GM19324 (cell line): ENCODE data around the gene VRK1.
"Not testable (repeated sequence)": the region's sequence is repeated elsewhere in the genome, so short reads cannot be mapped to it uniquely, and the experiment has no call there.

Experiments
- ATAC-seq: cut with Tn5 transposase; IDR thresholded peaks from one replicate; pipeline ENCODE4 v1.9.1; 2021; ENCODE audit warnings: mild to moderate bottlenecking, moderate library complexity; ENCODE audit not compliant: unreplicated experiment, low FRiP score

The VRK1 gene

DNA sequence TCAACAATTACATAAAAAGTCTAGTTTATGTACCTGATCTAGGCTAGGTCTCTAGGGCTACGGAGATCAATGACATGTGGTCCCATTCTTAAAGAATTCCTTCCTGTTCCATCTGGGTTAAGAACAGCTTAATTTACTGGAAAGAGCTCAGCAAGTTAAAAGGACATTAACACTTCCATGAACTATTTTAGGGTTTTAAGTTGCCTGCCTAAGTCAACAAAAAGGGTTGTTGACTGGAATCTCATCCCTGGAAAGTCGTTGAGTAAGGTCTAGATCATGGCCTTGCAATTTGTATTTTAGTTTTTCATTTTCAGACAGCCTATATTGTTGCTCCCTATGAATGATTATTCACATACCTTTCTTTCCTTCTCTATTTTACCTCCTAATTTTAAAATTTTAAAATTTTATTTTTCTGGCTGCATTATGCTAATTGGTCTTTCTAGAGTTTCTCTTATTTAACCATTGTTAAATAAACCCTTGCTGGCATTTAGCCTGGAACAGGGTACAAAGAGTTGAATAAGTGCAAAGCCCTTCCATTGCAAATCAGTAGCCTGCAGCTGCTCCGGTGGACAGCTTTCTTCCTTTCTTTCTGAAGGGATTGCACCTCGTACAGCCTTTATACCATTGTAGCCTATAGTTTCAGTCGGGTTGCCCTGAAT lies 66.3 kb downstream of the VRK1 start:
- no peak for ATAC-seq

DNA sequence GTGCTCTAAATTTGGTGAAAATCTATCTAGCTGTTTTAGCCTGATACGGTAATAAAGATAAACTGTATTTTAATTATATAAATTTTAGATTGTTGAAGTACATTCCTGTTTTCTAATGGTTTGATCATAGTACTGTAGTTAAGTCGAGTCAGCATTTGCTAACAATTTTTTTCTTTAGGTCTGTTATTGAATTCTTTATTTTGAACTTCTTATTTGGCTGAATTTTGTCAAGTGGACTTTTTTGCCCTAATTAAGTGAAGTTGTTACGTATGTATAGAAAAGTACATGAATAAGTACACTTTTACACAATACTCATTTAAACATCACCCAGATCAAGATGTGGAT lies 66.8 kb downstream of the VRK1 start:
- no peak for ATAC-seq

DNA sequence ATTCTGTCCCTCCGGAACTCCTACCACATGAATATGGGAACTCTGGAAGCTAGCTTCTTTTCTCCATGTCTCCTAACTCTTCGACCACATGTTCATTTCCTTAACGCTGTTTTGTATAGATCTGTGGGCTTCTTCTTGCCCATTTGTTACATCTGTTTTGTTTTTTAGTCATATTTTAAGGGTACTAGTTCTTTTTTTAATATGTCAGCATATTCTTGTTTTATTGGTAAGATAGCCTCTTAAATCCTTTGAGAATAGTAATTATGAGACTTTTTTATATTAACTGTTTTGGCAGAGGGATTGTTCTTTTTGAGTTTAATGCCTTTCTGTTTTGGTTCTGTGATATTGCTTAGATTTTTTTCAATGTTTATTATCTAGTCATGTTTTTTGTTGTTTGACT lies 70.5 kb downstream of the VRK1 start:
- no peak for ATAC-seq

DNA sequence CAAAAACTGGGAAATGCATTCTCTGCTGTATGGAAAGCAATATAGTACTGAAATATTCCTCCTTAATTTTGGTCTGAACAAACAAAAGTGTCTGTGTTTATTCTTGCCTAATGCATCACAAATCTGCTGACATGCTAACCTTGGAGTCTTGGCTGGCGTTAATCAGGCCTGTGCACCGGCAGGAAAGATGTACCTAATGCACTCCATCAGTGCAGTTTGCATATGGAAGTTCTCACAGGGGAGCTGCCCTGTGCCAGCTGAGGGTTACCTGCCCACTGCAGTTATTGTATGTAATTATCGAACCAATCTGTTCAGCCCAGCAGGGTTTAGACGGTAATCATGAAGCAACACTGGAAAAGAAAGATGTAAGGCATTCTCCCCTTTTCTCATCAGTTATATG lies 76.9 kb downstream of the VRK1 start:
- ATAC-seq: no peak

DNA sequence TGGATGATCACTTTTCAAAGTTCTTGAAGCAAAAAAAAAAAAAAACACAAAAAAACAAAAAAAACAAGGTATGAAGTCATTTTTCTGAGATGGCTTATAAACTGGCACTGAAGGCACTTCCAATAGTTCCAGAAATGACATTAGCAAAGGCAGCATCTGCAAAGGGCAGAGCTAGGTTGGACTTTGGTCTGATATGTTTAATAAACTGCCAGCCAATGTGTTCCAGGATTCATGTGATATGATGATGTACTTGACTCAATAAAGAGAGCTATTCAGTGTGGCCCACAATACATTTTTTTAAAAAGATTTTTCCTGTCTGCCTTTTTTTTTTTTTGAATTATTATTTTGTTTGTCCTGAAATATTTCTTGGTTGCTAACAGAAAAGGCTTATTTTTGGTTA lies 79.6 kb downstream of the VRK1 start:
- ATAC-seq: no peak

DNA sequence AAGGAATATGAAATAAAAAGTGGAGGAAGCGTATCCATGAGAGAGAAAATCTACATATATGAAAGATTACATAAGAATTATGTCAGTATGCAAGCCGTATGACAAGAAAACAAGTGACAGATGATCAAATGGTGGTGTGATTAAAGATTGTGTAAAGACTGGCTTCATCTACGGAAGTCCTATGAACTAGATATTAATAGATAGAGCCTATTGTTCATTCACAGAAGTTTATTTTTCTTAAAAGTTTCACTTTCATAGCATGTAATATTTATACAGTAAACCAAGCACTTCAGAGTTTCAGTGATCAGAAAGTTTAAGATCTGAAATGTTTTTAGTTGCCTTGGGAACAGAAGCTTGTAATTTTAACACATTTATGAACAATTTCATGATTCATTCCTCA lies 84.5 kb downstream of the VRK1 start:
- peak; percentile 59 for ATAC-seq

DNA sequence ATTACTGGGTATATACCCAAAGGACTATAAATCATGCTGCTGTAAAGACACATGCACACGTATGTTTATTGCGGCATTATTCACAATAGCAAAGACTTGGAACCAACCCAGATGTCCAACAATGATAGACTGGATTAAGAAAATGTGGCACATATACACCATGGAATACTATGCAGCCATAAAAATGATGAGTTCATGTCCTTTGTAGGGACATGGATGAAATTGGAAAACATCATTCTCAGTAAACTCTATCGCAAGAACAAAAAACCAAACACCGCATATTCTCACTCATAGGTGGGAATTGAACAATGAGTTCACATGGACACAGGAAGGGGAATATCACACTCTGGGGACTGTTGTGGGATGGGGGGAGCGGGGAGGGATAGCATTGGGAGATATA lies 86.8 kb downstream of the VRK1 start:
- ATAC-seq: not testable (repeated sequence)

DNA sequence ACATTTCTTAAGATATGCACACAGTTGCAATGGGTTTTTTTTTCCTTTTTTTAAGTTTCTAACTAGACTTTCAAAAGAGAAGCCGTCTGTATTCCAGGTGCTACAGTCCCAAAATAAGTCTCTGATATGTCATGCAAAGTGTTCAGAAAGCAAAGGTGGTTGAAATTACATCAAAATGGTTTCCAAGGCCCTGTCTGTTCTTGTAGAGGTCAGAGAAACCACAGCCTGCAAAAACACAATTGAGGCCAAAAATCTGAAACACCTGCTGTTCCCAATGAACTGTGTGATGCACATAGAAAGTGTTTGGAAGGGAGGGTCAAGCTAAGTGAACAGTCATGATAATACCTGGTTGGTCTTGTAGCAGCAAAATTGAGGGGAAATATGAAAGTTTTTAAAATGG lies 91.0 kb downstream of the VRK1 start:
- ATAC-seq: peak; percentile 91

DNA sequence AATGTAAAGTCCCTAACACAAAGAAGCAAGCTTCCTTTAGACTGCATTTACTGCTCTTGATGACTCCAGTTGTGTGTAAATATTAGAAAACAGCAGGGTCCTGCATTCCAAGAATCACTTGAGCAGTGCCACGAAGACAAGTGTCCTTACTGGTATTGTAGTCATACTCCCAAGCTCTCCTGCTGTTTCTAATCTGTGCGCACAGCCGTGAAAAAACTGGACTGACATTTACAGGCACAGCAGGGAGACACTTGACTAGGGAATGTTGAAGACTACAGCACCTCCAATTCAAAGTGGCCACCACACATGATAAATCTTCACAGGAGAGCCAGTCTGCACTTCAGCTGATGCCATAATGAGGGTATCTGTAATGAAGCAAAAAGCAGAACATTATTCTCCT lies 91.4 kb downstream of the VRK1 start:
- no peak for ATAC-seq

DNA sequence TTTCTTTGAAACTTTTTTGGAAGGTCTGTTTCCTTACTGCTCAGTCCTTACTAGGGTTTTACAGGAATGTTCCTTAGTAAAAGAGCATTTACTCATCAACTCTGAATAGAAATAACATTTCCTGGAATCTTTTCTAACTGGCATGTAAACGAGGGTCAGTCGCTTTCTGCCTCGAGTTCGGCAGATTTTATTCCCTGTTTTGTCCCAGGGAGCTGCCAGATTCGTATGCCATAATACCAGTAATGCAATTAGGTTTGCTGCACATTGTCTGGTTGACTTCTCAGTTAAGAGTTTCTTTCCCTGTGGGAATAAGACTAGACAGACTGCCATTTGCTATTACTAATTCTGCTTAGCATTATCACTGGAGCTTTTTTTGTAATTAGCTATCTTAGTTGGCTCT lies 91.9 kb downstream of the VRK1 start:
- ATAC-seq: no peak

DNA sequence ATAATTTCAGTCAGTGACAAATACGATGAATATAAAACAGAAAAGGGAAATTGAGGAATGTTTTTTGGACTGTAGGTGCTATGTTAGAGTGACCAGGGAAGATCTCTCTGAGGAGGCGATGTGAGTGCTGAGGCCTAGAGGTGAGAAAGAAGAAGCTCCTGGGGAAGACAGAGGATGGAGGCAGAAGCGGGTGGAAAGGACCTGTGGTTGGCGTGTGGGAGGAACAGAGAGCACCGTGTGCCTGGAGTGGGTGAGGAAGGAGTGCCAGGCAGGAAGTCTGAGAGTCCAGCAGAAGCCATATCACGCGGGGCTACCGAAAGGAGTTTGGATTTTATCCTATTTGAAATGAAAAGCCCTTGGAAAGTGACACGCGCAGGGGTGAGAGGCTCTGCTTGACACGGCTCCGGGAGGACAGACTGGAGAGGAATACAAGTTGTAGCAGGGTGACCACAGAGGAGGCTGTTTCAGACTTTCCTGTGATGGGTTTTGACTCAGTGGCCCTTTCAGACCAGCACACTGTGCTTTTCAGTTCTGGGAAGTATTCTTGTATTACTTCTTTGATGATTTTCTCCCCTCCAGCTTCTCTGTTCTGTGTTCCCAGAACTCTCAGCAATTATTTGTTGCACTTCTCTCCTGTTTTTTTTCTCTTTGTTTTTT lies 96.9 kb downstream of the VRK1 start:
- ATAC-seq: no peak

DNA sequence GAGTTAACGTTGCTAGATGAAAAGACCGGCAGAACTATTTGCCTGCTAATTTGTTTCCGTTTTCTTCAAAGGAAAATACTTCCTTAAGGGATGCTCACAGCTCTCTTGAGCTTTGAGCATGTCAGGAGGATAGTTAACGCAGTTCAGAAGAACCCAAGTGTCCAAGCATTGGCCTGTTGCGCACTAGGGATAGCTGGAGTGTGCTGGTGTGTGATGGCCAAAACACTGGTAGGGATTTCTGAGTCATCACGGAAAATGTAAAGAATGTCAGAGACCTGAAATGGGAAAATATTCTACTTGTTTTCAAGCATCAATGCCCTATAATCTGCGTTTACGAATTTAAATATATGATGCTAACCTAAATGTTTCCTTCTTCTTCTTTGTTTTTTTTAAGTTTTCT lies 97.8 kb downstream of the VRK1 start:
- ATAC-seq: no peak

DNA sequence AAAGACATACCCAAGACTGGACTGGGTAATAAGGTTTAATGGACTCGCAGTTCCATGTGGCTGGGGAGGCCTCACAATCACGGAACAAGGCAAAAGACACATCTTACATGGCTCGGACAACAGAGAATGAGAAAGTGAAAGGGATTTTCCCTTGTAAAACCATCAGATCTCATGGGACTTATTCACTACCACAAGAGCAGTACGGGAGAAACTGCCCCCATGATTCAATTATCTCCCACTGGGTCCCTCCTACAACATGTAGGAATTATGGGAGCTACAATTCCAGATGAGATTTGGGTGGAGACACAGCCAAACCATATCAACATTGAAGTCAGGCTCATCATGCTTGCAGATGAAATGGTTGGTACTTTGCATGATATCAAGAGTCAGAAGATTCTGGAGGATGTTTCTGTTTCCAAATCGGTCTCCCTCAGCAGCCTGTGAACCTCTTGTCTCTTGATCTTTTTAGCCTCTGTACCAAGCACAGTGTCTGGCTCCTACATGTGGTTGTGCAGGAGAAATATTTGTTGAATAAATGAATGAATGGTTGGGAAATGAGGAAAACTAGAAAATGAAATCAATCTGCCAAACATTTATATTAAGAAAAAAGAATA lies 98.6 kb downstream of the VRK1 start:
- peak; percentile 75 for ATAC-seq

DNA sequence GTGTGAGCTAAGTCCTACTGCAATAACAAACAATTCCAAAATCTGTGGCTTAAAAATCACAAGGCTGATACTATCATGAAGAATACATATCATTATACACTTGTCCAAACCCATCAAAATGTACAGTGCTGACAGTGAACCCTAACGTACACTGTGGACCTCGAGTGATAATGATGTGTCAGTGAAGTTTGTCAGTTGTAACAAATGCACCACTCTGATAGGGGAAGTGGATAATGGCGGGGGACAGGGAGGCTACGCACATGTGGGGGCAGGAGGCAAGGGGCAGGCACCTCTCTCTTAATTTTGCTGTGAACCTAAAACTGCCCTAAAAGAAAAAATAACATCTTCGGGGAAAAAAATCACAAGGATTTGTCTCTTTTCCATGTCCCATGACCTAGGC lies 100.0 kb downstream of the VRK1 start:
- no peak for ATAC-seq

DNA sequence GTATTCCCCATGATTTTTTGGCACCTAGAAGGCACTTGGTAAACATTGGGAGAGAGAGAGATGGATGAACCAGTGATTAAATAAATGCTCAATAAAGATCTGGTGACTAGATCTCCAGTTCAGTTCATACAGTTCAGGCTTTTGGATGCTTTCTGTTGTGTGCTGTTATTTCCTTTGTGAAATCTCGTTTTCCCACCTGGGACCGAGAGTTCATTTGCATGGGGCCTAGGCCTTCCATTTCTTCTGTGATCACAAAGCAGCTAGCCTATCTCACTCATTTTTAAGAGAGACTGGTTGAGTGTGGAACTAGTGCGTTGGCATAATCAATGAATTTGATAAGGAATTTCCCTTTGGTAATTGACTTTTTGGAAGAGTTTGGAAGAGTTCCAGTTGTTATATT lies 104.0 kb downstream of the VRK1 start:
- peak; percentile 89 for ATAC-seq

DNA sequence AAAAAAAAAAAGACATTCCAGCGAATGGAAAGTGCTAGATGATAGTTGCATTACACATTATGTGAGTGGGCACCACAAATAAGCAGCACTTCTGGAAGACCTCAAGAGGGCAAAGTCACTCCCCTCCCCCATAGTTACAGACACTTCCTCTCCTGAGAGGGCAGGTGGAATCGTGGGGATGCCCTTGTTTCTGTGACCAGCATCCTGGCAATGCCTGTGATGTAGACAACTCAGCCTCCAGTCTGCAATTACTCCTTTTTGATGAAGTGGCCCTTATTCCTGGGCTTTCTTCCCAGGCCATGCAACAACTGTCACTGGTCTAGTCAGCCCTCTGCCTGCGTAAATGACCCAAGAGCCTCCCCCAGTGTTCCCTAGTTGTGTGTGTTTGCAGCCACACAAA lies 104.8 kb downstream of the VRK1 start:
- ATAC-seq: no peak

DNA sequence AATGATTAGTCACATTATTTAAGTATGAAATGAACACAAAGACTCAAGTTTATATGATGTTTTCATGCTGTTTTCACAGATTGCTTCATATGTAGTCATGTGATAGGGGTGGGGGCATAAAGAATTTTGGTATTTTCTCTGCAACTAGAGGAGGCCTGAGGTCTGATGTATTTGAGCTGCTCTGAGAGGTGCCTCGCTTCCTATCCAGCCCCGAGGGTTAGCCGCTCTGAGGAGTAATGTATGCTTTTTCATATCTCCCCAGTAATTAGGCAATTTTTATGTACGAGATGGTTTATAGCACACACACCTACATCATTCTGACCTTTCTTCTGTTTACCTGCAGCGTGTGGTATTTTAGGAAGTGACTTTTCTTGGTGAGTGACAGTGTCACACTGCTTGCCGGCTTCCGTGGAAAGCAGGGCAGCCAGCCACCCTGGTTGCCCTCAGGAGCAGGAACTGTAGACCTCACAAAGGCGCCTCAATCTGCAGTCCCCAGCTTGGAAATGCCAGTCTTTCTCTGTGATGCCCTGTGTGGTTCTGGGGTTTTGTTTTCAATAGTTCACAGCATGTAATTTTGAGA lies 106.4 kb downstream of the VRK1 start:
- no peak for ATAC-seq

DNA sequence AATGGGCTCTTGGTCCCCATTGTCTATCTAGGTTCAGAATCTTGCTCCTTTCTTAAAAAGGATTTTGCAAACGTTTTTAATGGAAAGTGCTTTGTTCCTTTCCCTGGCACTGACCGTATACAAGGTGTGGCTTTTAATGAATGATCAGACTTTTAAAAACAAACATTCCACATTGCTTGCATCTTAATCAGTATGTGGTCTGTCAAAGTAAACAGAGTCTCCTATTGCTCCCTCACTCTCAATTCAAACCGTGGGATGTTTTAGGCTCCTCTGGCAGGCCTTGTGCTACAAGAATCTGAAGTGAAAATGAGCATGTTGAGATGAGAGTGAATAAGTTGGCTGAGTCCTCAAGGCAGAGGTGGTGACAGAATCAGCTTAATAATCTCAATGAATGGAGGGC lies 107.0 kb downstream of the VRK1 start:
- ATAC-seq: no peak

DNA sequence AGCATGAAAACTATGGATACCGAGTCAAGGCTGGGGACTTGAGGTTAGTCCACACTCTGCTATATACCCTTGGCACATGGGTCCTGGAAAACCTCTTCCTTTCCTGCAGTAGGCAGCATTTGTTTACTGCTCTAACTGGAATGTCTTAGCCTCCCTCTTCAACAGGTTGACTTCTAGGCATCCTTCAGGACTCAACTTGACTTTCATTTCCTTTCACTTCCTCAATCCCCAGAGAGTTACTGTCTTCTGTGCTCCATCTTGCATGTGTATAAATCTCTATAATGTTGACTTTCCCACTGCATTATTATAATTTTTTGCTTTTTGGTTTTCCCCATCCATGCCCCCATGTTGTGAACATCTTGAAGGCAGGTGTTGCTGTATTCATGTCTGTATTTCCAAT lies 107.9 kb downstream of the VRK1 start:
- no peak for ATAC-seq

DNA sequence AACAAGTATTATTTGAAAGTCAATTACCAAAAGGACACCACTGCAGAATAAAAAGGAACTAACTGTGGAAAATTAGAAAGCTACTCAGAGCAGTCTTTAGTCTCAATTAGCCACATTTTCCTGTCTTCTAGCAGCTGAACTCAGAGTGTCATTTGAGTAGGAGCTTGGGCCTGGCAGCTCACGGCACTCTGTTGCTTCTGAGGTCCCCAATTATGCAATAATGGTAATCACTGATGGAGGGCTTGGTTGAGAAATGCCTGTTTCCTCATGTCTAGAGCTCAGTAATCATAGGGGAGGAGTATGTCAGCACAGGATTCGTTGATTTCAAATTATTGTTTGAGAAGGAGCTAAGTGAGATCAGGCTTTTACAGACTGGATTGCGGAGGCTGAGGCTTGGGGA lies 108.6 kb downstream of the VRK1 start:
- ATAC-seq: no peak

DNA sequence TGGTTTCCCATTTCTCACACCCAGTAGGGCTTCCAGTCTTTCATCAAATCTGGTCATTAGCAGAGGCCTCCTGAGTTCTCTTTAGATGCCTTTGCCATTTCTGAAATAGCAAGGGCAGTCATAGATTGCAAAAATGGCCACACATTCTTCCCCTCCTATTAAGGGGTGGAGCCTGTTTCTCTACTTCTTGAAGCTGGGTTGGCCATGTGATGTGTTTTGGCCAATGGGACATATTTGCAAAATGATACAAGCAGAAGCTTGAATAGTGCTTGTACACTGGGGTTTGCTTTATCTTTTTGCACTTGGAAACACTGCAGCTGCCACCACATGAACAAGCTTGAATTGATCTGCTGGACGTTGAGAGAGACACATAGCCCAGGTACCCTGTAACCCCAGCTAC lies 109.3 kb downstream of the VRK1 start:
- no peak for ATAC-seq

DNA sequence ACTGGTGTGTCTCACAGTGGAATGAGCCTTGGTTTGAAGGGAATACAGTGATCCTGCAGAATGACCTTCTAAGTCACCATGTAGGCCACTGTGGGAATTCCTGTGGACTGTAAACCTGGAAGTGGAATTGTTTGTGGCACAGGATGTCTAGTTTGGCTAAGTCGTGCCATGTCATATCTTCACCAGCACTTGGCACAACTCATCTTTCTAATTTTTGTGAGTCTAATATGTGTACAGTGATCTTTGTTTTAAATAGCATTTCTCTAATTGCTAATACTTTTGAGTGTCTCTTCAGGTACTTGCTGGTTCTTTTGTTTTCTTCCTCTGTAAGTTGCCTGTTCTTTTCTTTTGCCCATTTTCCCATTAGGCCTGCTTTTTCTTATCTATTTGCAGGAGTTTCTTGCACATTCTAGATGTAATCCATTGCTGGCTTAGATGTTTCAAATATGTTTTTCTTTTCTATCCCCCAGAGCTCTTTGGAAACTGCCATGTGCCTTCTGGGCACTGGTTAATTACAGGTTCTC lies 112.7 kb downstream of the VRK1 start:
- no peak for ATAC-seq
